Activated CD4-positive, alpha-beta memory T cell treated with anti-CD3 and anti-CD28 coated beads for 36 hours (primary cell): ENCODE data around the gene IRF2BPL. TPM values are rescaled to one million over a fixed set of nuclear protein-coding genes. Genes with fewer than 3 reads are reported as not detected.

Experiments used
- CTCF ChIA-PET: fragments of 350-600 bp; sonication (Branson Sonifier 250); formaldehyde crosslinking; loops from one replicate; lab custom pipeline; 2021; ENCODE audit warnings: antibody characterized with exemption, inconsistent platforms; lab: Charles Lee
- POLR2A ChIA-PET: fragments of 350-600 bp; sonication (Branson Sonifier 250); formaldehyde crosslinking; loops from one replicate; lab custom pipeline; 2021; ENCODE audit warnings: antibody characterized with exemption; lab: Charles Lee
- DNase-seq: peaks from one replicate; pipeline ENCODE4 v3.0.0-alpha.2; 2020
- H3K27ac Mint-ChIP-seq: one replicate; pipeline ENCODE4 v1.8.0; 2021; ENCODE audit warnings: mixed read lengths
- H3K27me3 Mint-ChIP-seq: one replicate; pipeline ENCODE4 v1.8.0; 2021; ENCODE audit warnings: mixed read lengths
- H3K36me3 Mint-ChIP-seq: one replicate; pipeline ENCODE4 v1.8.0; 2021; ENCODE audit warnings: mixed read lengths
- H3K4me1 Mint-ChIP-seq: one replicate; pipeline ENCODE4 v1.8.0; 2021; ENCODE audit warnings: low read depth, mixed read lengths
- H3K4me3 Mint-ChIP-seq: one replicate; pipeline ENCODE4 v1.8.0; 2021; ENCODE audit warnings: mild to moderate bottlenecking, mixed read lengths
- H3K9me3 Mint-ChIP-seq: one replicate; pipeline ENCODE4 v1.8.0; 2021; ENCODE audit warnings: mixed read lengths
- intact Hi-C: fragments of 100-400 bp; cut with micrococcal nuclease; formaldehyde crosslinking; loops from one replicate; pipeline ENCODE4 v1.15.1; 2023
- total RNA-seq, 2 experiments: library from RNA; stranded (reverse); gene quantifications; one replicate each; pipeline ENCODE4 v1.2.3, GENCODE V29; 2021

The IRF2BPL gene
- total RNA-seq, 2 experiments from 2014 or later, result 38.5 to 41.1 TPM

DNA sequence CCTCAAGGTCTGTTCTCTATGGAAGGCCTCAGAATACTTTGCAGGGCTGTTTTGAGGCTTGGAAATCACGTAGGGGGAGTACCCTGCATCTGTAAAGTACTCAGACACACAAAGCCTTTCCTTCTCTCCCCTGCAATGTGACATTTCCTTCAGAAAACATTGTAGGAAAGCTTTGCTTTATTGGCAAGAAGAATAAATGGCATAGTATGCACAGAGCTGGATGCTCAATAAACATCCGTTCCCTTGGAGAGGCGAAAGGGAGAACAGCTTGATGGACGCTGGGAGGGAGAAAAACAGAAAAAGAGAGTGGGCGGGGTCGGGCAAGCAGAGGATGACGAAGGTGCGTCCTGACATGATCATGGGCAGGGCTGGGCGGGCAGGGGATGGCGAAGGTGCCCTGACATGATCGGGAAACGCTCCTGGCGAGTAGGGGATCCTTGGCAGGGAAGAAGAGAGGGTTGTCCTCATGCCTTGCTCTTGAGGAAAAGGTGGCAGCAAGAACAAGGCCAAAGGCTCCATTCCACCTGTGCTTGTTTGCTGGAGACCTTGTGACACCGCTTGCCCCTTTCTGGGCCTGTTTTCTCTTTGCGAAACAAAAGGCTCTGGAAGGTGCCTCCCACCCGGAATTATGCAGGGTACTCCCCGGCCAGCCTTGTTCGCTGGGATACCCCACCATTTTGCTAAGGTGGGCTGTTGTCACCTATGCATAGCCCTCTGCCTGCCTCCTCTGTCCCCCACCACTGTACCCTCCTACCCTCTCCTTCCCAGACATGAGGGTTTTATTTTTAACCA is 21.1 kb downstream of the IRF2BPL start:
- ChIA-PET CTCF (no interaction called here), POLR2A (no interaction called here)
- H3K9me3 Mint-ChIP-seq, result no peaks in the 10 kb centered on the region
- peaks cover 17% of the 10 kb centered on the region for H3K4me1 Mint-ChIP-seq
- H3K27me3 Mint-ChIP-seq, result no peaks in the 10 kb centered on the region
- DNase-seq, result no peak
- no peaks in the 10 kb centered on the region for H3K36me3 Mint-ChIP-seq
- no peak overlapping the region for H3K4me3 Mint-ChIP-seq
- intact Hi-C loops, result no loop called here
- no peak overlapping the region for H3K27ac Mint-ChIP-seq

DNA sequence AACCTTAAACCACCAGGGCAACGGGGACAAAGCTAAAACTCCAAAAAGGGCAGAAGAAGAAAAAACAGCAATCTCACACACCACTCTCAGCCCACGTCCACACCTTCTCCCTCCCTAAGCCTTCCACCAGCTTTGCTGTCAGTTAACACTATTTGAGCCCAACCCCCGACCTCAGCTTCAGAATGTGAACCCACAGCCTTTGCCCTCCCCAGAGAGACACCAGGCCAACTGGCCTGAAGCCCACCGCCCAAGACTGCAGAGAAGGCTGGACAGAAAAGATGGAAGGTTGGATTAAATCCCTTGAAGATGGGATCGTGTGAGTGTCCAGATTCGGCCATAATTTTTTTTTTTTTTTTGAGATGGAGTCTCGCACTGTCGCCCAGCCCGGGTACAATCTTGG is 22.4 kb downstream of the IRF2BPL start:
- no peak overlapping the region for H3K4me3 Mint-ChIP-seq
- ChIA-PET CTCF (interaction anchor here (1.1 to 1.6 kb wide), 2 partner anchors 47 to 133 kb away, joined by 3 read pairs; no protein-coding TSS in a partner anchor), POLR2A (no interaction called here)
- intact Hi-C loops, result no loop called here
- no peak for DNase-seq
- no peaks in the 10 kb centered on the region for H3K36me3 Mint-ChIP-seq
- no peaks in the 10 kb centered on the region for H3K27me3 Mint-ChIP-seq
- peaks cover 8% of the 10 kb centered on the region for H3K4me1 Mint-ChIP-seq
- no peaks in the 10 kb centered on the region for H3K9me3 Mint-ChIP-seq
- no peak overlapping the region for H3K27ac Mint-ChIP-seq

DNA sequence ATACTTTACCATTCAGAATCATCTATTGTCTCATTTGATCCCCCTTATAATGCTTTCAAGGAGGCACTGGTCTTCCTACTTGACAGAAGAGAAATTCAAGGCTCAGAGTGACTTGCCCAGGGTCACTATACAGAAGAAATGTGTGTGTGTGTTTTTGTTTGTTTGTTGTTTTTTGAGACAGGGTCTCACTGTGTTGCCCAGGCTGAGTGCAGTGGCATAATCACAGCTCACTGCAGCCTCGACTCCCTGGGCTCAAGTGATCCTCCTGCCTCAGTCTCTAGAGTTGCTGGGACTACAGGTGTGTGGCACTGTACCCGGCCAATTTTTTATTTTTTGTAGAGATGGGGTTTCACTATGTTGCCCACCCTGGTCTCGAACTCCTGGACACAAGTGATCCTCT is 22.9 kb downstream of the IRF2BPL start:
- ChIA-PET CTCF (interaction anchor here (1.1 to 1.6 kb wide), 2 partner anchors 47 to 133 kb away, joined by 3 read pairs; no protein-coding TSS in a partner anchor), POLR2A (no interaction called here)
- no peak for DNase-seq
- H3K4me3 Mint-ChIP-seq, result no peak overlapping the region
- no peaks in the 10 kb centered on the region for H3K36me3 Mint-ChIP-seq
- no peaks in the 10 kb centered on the region for H3K9me3 Mint-ChIP-seq
- H3K27ac Mint-ChIP-seq, result no peak overlapping the region
- intact Hi-C loops, result no loop called here
- H3K27me3 Mint-ChIP-seq, result no peaks in the 10 kb centered on the region
- peaks cover 4% of the 10 kb centered on the region for H3K4me1 Mint-ChIP-seq

DNA sequence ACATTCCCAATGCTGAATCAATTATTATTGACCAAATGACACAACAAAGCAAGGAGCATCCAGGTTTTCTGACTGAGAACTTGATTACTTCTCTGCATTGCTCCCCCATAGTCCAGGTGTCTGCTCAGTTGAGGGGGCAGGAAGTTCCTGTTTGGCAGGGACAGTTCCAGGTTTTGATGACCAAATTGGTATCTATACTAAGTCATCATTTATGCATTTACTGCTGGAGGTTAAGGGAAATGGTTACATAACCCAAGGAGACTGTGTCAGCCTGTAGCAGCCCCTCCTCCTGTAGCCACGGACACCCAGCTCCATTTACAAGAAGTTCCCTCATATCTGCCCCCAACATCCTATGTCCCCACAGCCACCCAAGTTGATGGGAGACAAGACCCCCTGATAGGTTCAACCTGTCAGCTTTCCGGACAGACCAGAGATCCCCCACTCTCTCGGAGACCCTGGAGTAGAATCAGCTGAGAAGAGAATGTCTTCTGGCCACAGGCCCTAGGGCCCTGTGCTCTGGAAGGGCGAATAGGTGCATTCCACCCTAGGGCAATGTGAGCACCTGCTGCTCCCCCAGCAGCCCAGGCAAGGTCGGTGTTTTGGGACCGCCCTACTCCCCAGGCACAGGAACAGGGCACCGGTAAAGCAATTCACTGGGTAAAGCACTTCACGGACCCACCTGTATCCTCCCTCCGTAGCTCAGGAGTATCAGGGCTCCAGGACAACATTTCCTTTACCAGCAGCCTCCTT is 23.6 kb downstream of the IRF2BPL start:
- Mint-ChIP-seq H3K9me3 (no peaks in the 10 kb centered on the region), H3K4me3 (no peak overlapping the region), H3K27ac (peak overlapping the region; percentile 10), H3K27me3 (no peaks in the 10 kb centered on the region), H3K4me1 (peaks cover 4% of the 10 kb centered on the region), H3K36me3 (no peaks in the 10 kb centered on the region)
- intact Hi-C loops, result no loop called here
- DNase-seq, result no peak
- ChIA-PET POLR2A (no interaction called here), CTCF (interaction anchor here (0.7 to 1.6 kb wide), 2 partner anchors 43 to 132 kb away, joined by 3 read pairs; no protein-coding TSS in a partner anchor)

DNA sequence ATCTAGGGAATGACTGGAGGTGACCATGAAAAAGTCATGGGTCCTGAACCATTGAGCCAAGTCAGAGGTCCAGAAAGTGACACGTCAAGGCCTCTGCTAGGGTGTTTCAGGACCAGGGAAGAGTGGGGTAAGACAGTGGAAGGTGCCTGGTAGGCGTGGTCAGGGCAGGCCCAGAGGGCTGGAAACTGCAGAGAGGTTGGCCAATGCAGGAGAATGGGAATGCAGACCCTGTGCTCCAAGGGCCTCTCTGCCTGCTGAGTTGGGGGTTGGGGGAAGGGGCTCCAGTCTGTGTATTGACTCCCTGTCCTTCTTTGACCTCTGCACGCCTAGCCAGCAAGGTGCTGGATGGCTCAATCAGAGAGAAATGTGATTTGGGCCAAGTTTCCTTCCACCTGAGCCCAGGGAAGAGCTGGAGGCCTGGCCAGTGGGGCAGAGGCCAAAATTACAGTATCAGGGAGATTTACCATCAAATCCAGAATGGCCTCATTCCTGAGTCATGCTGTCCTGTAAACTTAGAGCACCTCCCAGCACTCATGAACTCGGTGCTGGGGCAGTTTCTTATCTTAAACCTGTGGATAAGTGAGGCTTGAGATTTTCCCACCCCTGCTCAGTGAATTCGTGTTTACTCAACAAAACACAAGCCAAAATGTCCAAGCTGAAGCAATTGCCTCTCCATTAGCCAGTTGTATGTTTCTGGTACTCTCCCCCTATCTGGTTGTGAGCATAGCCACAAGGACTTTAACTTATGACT is 24.4 kb downstream of the IRF2BPL start:
- Mint-ChIP-seq H3K27ac (no peak overlapping the region), H3K4me1 (peaks cover 4% of the 10 kb centered on the region), H3K36me3 (no peaks in the 10 kb centered on the region), H3K27me3 (no peaks in the 10 kb centered on the region), H3K9me3 (no peaks in the 10 kb centered on the region), H3K4me3 (no peak overlapping the region)
- ChIA-PET CTCF (interaction anchor here (0.7 to 1.6 kb wide), 3 partner anchors 42 to 131 kb away, joined by 3 read pairs; no protein-coding TSS in a partner anchor), POLR2A (interaction anchor here (0.6 kb wide), 2 partner anchors 67 to 451 kb away, joined by 3 to 4 read pairs; no protein-coding TSS in a partner anchor)
- DNase-seq, result no peak
- intact Hi-C loops, result no loop called here

DNA sequence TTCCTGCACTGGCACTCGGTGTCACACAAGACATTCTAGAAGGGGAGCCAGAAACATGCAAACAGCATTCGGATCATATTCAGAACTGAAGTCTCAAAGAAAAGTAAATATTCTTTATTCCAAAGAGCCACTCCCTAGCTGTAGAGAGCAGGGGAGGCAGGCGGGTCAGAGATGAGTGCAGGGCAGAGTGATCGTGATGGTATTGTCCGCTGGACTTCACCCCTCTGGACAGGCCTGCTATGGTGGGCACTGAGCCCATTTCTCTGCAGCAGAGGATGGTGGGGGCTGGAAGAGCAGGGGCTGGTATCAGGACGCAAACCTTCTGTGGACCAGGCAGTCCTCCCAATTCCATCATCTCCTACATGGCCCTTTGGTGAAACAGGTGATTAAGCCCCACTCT is 25.6 kb downstream of the IRF2BPL start:
- H3K27me3 Mint-ChIP-seq, result no peaks in the 10 kb centered on the region
- no peak for DNase-seq
- intact Hi-C loops, result no loop called here
- H3K36me3 Mint-ChIP-seq, result no peaks in the 10 kb centered on the region
- H3K4me1 Mint-ChIP-seq, result peaks cover 4% of the 10 kb centered on the region
- no peaks in the 10 kb centered on the region for H3K9me3 Mint-ChIP-seq
- CTCF ChIA-PET, result interaction anchor here (1.0 kb wide), 1 partner anchor 90 kb away, joined by 3 read pairs; no protein-coding TSS in a partner anchor
- H3K27ac Mint-ChIP-seq, result no peak overlapping the region
- H3K4me3 Mint-ChIP-seq, result no peak overlapping the region
- POLR2A ChIA-PET, result no interaction called here

DNA sequence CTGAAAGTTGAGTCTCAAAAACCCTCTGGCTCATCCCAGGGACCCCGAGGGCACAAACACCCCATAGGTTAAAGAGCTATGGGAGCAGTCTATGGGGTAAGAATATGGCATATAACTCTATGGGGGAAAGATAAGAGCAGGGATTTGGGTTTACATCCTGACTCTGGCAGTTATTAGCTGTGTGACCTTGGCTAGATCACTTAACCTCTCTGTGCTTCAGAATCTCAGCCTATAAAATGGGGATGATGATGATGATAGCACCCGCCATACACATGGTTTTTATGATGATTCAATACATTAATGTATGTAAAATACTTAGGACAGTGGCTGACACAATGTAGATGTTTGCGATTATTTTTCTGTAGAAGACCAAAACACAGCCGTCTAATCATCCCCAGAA is 26.2 kb downstream of the IRF2BPL start:
- H3K9me3 Mint-ChIP-seq, result no peaks in the 10 kb centered on the region
- no peaks in the 10 kb centered on the region for H3K27me3 Mint-ChIP-seq
- H3K4me3 Mint-ChIP-seq, result no peak overlapping the region
- POLR2A ChIA-PET, result no interaction called here
- no peak for DNase-seq
- H3K27ac Mint-ChIP-seq, result no peak overlapping the region
- peaks cover 4% of the 10 kb centered on the region for H3K4me1 Mint-ChIP-seq
- no peaks in the 10 kb centered on the region for H3K36me3 Mint-ChIP-seq
- CTCF ChIA-PET, result no interaction called here
- intact Hi-C loops, result no loop called here

DNA sequence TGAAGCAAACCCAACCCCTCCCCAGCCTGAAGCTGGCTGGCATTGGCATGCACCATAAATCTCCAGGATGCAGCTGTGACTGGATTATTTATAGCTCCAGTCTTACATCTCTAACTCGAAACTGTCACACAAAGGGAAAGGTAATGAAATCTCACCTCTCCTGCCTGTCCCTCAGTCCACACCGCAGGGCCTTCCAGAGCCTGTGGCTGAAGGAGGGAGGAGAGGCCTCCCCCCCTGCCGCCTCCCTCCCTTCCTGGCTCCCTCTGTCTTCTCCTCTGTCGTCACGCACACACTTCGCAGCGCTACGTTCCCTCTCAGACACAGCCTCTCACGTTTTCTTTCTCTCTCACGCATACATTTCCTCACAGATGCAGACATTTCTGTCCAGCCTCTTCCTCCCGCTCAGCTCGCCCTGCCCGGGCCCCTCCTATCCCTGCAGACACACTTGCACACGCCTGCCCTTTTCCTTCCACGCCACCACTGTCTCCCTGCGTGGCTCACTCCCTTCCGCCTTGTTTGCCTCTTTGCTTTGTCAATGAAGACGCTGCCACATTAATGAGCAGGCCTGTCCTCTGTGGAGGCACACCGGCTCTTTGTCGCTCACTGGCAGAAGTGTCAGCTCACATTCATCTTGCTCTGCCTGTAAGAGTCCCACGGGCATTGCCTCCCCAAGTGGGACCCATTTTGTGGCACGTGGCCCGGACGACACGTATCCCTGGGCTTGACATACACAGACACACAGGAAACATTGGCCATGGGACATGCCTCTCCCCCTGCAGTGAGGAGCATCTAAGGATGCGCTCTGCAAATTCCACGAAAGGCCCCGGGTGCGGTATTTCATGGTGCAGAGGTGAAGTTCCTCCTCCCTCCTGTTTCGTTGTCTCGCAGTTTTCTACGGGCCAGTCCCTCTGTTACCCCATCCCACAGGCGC is 27.9 kb downstream of the IRF2BPL start:
- Mint-ChIP-seq H3K27ac (no peak overlapping the region), H3K9me3 (no peaks in the 10 kb centered on the region), H3K27me3 (no peaks in the 10 kb centered on the region), H3K4me3 (no peak overlapping the region), H3K4me1 (peaks cover 10% of the 10 kb centered on the region), H3K36me3 (no peaks in the 10 kb centered on the region)
- ChIA-PET POLR2A (interaction anchor here (0.5 kb wide), 1 partner anchor 18 kb away, joined by 4 read pairs; no protein-coding TSS in a partner anchor), CTCF (interaction anchor here (1.4 kb wide), 1 partner anchor 70 kb away, joined by 3 read pairs; no protein-coding TSS in a partner anchor)
- DNase-seq, result no peak
- intact Hi-C loops, result no loop called here

DNA sequence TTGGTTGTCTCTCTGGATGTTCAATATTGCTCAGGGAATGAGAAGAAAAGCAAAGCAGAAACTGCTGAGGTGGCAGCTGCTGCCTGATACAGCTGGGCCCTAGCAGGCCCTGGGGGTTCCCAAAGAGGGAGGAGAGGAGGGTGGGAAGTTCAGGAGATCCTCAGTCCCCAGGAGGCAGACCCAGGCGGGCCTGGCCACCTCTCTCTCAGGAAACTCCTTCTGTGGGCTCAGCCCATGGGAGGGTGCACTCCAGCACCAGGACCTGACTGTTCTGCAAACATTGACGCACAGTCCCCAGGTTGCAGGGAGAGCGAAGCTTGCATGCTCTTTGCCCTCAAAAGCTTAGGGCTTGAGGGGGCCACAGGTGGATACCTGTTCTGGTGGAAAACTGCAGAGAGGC is 29.6 kb downstream of the IRF2BPL start:
- DNase-seq, result no peak
- no peaks in the 10 kb centered on the region for H3K27me3 Mint-ChIP-seq
- H3K36me3 Mint-ChIP-seq, result no peaks in the 10 kb centered on the region
- H3K9me3 Mint-ChIP-seq, result no peaks in the 10 kb centered on the region
- H3K4me3 Mint-ChIP-seq, result no peak overlapping the region
- ChIA-PET CTCF (interaction anchor here (1.0 to 1.5 kb wide), 2 partner anchors 10 to 126 kb away, joined by 3 to 4 read pairs; no protein-coding TSS in a partner anchor), POLR2A (no interaction called here)
- peaks cover 19% of the 10 kb centered on the region for H3K4me1 Mint-ChIP-seq
- H3K27ac Mint-ChIP-seq, result no peak overlapping the region
- intact Hi-C loops, result no loop called here

DNA sequence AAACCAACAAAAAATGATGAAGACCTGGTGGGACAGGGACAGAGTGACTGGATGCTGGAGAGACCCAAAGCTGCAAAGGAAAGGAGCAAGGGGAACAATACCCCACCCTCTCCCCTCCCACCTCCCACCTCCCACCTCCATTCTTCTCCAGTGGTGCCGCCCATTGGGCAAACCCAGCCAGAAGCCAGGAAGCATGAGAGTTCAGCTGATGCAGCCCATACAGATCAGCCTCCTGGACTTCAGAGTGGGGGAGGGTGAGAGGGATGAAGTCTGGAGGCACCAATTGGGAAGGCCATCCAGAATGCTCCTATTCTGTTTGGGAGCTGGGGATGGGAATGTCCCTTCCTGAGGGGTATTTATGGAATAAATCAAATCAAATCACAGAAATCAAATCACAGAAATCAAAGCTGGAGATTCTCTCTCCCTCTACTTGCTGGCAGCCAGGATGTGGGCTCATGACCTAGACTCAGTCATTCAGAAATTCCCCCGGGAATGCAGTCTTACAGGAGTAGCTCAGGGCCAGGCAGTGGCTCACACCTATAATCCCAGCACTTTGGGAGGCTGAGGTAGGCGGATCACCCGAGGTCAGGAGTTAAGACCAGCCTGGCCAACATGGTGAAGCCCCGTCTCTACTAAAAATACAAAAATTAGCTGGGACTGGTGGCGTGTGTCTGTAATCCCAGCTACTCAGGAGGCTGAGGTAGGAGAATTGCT is 31.1 kb downstream of the IRF2BPL start:
- Mint-ChIP-seq H3K9me3 (no peaks in the 10 kb centered on the region), H3K4me1 (peaks cover 19% of the 10 kb centered on the region), H3K4me3 (no peak overlapping the region), H3K27ac (no peak overlapping the region), H3K27me3 (no peaks in the 10 kb centered on the region), H3K36me3 (no peaks in the 10 kb centered on the region)
- CTCF ChIA-PET, result no interaction called here
- POLR2A ChIA-PET, result interaction anchor here (0.9 kb wide), 1 partner anchor 13 kb away, joined by 4 read pairs; no protein-coding TSS in a partner anchor
- intact Hi-C loops, result no loop called here
- no peak for DNase-seq
